Natural killer cell treated with Interleukin-12 subunit alpha and Interleukin-12 subunit beta and Interleukin-15 and Interleukin-18, amount 100 ng/mL, for 72 hours (primary cell): ENCODE measurements around the gene MAGI1. TPM values are rescaled to one million over a fixed set of nuclear protein-coding genes. Genes with fewer than 3 reads are reported as not detected.

Experiments
- ATAC-seq, 2 donors: fragments of 150-1000 bp; cut with Tn5 transposase in 1 of 2; sonication (Bioruptor Pico), chemical (Tn5 transposase) in 1 of 2; 2 replicates each; pipeline ENCODE4 v1.10.0; 2021
- DNase-seq: peaks from one replicate; pipeline ENCODE4 v3.0.0; 2022; ENCODE audit warnings: low spot score
- H3K27ac Mint-ChIP-seq, 2 donors: 1 replicate in 1 of 2; 2 replicates in 1 of 2; pipeline ENCODE4 v1.8.0; 2022; ENCODE audit warnings: mixed read lengths in 2 of 2, mild to moderate bottlenecking in 1 of 2, moderate library complexity in 1 of 2
- H3K27me3 Mint-ChIP-seq, 2 donors: 1 replicate in 1 of 2; 2 replicates in 1 of 2; pipeline ENCODE4 v1.8.0; 2022; ENCODE audit warnings: mixed read lengths in 2 of 2
- H3K36me3 Mint-ChIP-seq: one replicate; pipeline ENCODE4 v1.8.0; 2022; ENCODE audit warnings: mixed read lengths
- H3K4me1 Mint-ChIP-seq, 2 donors: 1 replicate in 1 of 2; 2 replicates in 1 of 2; pipeline ENCODE4 v1.8.0; 2022; ENCODE audit warnings: low read depth in 2 of 2, mixed read lengths in 2 of 2, mild to moderate bottlenecking in 1 of 2
- H3K4me3 Mint-ChIP-seq: one replicate; pipeline ENCODE4 v1.8.0; 2022; ENCODE audit warnings: mixed read lengths
- H3K9me3 Mint-ChIP-seq: 2 replicates; pipeline ENCODE4 v1.8.0; 2022; ENCODE audit warnings: mixed read lengths
- total RNA-seq, 2 donors: library from RNA; stranded (reverse); gene quantifications; one replicate each; pipeline ENCODE4 v1.2.3, GENCODE V29; 2022

The MAGI1 gene
- total RNA-seq, 2 donors from 2014 or later, result not detected

DNA sequence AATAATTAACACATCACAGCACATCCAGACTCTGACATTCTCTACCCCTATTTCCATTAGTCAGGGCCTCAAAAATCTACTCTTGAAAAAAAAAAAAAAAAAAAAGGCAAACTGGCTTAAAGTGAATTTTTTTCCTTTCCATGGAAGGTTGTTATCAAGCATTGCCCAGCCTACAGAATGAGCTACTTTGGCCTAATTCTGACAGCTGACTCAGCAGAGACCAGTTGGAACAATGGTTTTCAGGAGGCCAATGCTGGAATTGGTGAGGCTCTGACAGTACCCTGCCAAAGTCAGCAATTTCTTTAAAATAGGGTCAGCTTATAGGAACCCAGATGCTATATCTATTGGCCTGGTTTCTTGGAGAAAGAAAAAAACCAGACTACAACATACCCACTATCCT, 454.7 kb downstream of the MAGI1 start:
- Mint-ChIP-seq H3K4me1 (no peaks in the 10 kb centered on the region), H3K4me3 (no peak overlapping the region), H3K27ac (no peak overlapping the region), H3K9me3 (peaks cover 3% of the 10 kb centered on the region), H3K27me3 (no peaks in the 10 kb centered on the region), H3K36me3 (no peaks in the 10 kb centered on the region)
- DNase-seq (no peak), ATAC-seq (no peak)

DNA sequence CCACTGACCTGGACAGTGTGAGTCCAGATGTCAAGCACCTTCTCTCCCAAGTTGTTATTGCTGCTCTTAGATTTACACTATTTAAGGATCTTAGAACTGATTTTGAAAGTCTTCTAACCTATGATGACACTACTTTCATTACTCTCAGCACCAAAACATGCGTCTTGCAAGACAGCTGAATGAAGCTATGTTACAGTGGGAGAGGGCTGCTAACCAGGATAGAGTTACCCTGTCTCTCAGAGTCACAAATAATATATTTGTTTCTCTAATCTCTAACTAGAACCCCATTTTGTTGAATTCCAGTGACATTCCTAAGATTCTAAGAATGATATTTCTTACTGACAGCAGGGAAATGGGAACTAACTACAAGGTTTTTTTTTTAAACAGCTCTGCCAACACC, 455.5 kb downstream of the MAGI1 start:
- ATAC-seq (no peak), DNase-seq (no peak)
- Mint-ChIP-seq H3K4me3 (no peak overlapping the region), H3K4me1 (no peaks in the 10 kb centered on the region), H3K36me3 (no peaks in the 10 kb centered on the region), H3K27ac (no peak overlapping the region), H3K9me3 (peaks cover 5% of the 10 kb centered on the region), H3K27me3 (no peaks in the 10 kb centered on the region)

- Mint-ChIP-seq H3K4me3 (no peak overlapping the region), H3K36me3 (no peaks in the 10 kb centered on the region)
- ATAC-seq, result no peak
Measured at GRCh38 chr3:65582012-65582717, 456.6 kb downstream of the MAGI1 start.

DNA sequence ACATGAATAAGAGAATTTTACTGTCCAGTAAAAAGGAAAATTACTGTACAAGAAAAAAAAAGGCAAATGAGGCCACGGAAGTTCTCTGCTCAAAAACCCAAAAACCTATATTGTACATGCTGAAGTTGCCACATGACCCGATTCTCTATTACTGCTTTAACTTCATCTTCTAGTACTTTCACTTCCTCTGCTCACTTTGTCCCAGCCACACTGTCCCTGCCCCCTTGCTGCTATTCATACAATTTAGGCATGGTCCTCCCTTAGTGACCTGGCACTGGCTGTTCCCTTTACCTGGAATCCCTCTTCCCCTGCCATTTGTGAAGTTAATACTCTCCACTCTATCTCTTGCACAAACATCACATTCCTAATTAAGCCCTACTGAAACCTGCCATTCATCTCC, 457.4 kb downstream of the MAGI1 start:
- H3K36me3 Mint-ChIP-seq, result no peaks in the 10 kb centered on the region
- H3K9me3 Mint-ChIP-seq, result peaks cover 7% of the 10 kb centered on the region
- H3K4me3 Mint-ChIP-seq, result no peak overlapping the region
- no peaks in the 10 kb centered on the region for H3K4me1 Mint-ChIP-seq
- no peaks in the 10 kb centered on the region for H3K27me3 Mint-ChIP-seq
- ATAC-seq, result no peak
- H3K27ac Mint-ChIP-seq, result no peak overlapping the region
- no peak for DNase-seq

More at GRCh38 chr3:65582012-65582717, 456.6 kb downstream of the MAGI1 start:
- no peak overlapping the region for H3K27ac Mint-ChIP-seq
- H3K27me3 Mint-ChIP-seq, result no peaks in the 10 kb centered on the region
- no peak for DNase-seq
- peaks cover 5% of the 10 kb centered on the region for H3K9me3 Mint-ChIP-seq
- H3K4me1 Mint-ChIP-seq, result no peaks in the 10 kb centered on the region

DNA sequence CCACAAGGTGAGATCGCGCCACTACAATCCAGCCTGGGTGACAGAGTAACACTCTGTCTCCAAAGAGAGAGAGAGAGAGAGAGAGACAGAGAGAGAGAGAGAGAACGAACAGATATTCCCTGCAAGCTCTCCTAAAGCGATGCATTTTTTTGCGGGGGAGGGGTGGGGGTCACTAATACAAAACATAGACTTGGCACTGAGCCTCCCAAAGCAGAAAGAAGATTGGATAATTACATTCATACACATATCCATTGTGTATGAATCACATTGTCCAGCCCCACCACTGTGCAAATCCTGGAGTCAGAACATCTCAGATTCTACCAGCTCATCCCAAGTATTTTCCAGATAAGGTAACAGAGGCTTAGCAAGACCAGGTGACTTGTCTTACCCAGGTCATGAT, 459.9 kb downstream of the MAGI1 start:
- no peak for ATAC-seq
- DNase-seq, result no peak
- no peak overlapping the region for H3K27ac Mint-ChIP-seq
- H3K27me3 Mint-ChIP-seq, result no peaks in the 10 kb centered on the region
- H3K36me3 Mint-ChIP-seq, result no peaks in the 10 kb centered on the region
- no peak overlapping the region for H3K4me3 Mint-ChIP-seq
- peaks cover 10% of the 10 kb centered on the region for H3K9me3 Mint-ChIP-seq
- H3K4me1 Mint-ChIP-seq, result no peaks in the 10 kb centered on the region

DNA sequence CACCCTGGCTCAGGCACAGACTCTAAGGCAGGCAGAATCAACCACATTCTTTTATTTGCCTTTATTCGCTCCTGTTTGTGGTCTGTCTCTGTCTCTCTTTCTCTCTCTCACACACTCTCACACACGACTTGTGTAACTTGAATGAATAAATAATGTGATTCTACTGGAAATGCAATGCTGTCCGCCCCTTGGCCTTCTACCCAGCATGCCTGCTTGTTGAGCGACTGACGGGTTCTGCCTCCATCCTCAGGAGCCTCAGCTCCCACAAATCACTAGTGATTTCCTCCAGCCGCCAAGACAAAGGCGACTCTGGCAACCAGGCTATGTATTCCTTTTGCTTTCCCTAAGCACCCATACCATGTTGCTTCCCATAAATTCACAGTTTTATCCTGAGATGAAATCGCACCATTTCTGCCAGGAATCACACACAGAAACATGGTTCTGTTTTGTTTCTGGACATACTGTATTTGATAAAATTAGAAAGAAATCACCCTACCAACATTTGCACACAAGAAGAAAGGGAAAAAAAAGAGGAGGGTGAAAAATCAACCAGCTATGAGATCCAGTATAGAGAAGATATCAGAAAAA, 460.8 kb downstream of the MAGI1 start:
- Mint-ChIP-seq H3K36me3 (no peaks in the 10 kb centered on the region), H3K4me3 (no peak overlapping the region), H3K4me1 (no peaks in the 10 kb centered on the region), H3K27me3 (no peaks in the 10 kb centered on the region), H3K27ac (no peak overlapping the region), H3K9me3 (peaks cover 10% of the 10 kb centered on the region)
- ATAC-seq, result no peak
- DNase-seq, result no peak

DNA sequence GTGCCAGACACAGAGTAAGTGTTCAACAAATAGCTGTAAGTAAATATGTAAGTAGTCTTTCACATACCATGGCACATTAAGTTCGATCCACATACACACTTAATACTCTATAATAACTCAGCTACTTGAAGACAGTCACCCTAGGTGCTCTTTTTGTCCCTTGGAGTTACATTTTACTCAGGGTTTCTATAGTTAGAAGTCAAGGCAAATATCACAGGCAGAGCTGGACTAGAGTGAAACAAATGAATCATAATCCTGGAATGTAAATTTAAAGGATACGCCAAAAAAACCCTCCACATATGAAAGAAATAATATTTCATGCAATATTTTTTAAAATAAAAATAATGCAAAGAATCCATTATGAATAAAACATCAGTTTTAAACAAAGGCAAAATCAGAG, 461.8 kb downstream of the MAGI1 start:
- no peak for ATAC-seq
- peaks cover 10% of the 10 kb centered on the region for H3K9me3 Mint-ChIP-seq
- no peak for DNase-seq
- no peaks in the 10 kb centered on the region for H3K4me1 Mint-ChIP-seq
- no peak overlapping the region for H3K4me3 Mint-ChIP-seq
- H3K27ac Mint-ChIP-seq, result no peak overlapping the region
- H3K36me3 Mint-ChIP-seq, result no peaks in the 10 kb centered on the region
- no peaks in the 10 kb centered on the region for H3K27me3 Mint-ChIP-seq

GRCh38 chr3:65576228-65576627, 462.5 kb downstream of the MAGI1 start:
- DNase-seq, result no peak
- no peaks in the 10 kb centered on the region for H3K27me3 Mint-ChIP-seq
- no peak for ATAC-seq
- no peaks in the 10 kb centered on the region for H3K4me1 Mint-ChIP-seq
- H3K27ac Mint-ChIP-seq, result no peak overlapping the region
- H3K4me3 Mint-ChIP-seq, result no peak overlapping the region
- peaks cover 10% of the 10 kb centered on the region for H3K9me3 Mint-ChIP-seq
- no peaks in the 10 kb centered on the region for H3K36me3 Mint-ChIP-seq

DNA sequence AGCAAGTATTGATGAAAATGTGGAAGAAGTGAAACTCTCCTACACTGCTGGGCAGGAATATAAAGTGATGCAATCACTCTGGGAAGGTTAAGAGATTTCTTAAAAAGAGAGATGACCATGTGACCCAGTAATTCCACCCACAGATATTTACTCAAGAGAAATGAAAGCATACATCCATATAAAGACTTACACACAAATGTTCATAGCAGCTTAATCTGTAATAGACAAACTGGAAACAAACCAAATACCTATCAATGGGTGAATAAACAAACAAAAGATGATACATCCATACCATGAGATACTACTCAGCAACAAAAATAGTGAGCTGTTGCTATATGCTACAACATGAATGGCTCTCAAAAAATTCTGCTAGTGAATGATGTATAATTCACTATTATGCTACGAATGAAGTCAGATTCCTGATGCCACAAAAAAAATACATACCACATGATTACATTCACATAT, 463.3 kb downstream of the MAGI1 start:
- no peaks in the 10 kb centered on the region for H3K36me3 Mint-ChIP-seq
- no peaks in the 10 kb centered on the region for H3K27me3 Mint-ChIP-seq
- H3K9me3 Mint-ChIP-seq, result peaks cover 8% of the 10 kb centered on the region
- no peak for ATAC-seq
- H3K4me1 Mint-ChIP-seq, result no peaks in the 10 kb centered on the region
- H3K4me3 Mint-ChIP-seq, result no peak overlapping the region
- no peak for DNase-seq
- no peak overlapping the region for H3K27ac Mint-ChIP-seq

- no peak overlapping the region for H3K27ac Mint-ChIP-seq
- H3K9me3 Mint-ChIP-seq, result peaks cover 6% of the 10 kb centered on the region
- no peaks in the 10 kb centered on the region for H3K4me1 Mint-ChIP-seq
- no peaks in the 10 kb centered on the region for H3K36me3 Mint-ChIP-seq
- ATAC-seq (no peak), DNase-seq (no peak)
- no peaks in the 10 kb centered on the region for H3K27me3 Mint-ChIP-seq
- no peak overlapping the region for H3K4me3 Mint-ChIP-seq
Measured at GRCh38 chr3:65573548-65574116, 465.1 kb downstream of the MAGI1 start.

- Mint-ChIP-seq H3K9me3 (peaks cover 5% of the 10 kb centered on the region), H3K36me3 (no peaks in the 10 kb centered on the region), H3K4me1 (no peaks in the 10 kb centered on the region), H3K27me3 (no peaks in the 10 kb centered on the region), H3K27ac (no peak overlapping the region), H3K4me3 (no peak overlapping the region)
- ATAC-seq, result no peak
- no peak for DNase-seq
Measured at GRCh38 chr3:65572175-65572777, 466.4 kb downstream of the MAGI1 start.

DNA sequence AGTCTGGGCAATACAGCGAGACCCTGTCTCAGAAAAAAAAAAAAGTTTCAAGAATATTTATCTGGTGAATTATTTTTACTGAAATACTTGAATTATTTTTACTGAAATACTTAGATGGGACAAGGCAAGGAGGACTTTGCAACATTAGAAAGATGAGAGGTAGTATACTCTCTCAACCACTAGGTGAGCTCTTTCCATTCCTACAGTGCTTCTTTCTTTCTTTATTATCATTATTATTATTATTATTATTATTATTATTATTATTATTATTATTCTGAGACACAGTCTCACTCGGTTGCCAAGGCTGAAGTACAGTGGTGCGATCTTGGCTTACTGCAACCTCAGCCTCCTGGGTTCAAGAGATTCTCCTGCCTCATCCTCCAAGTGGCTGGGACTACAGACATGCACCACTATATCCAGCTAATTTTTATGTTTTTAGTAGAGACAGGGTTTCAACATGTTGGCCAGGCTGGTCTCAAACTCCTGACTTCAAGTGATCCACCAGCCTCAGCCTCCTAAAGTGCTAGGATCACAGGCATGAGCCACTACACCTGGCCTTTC, 468.8 kb downstream of the MAGI1 start:
- H3K27me3 Mint-ChIP-seq, result no peaks in the 10 kb centered on the region
- H3K4me3 Mint-ChIP-seq, result no peak overlapping the region
- H3K9me3 Mint-ChIP-seq, result no peaks in the 10 kb centered on the region
- no peaks in the 10 kb centered on the region for H3K36me3 Mint-ChIP-seq
- DNase-seq, result no peak
- no peak overlapping the region for H3K27ac Mint-ChIP-seq
- no peaks in the 10 kb centered on the region for H3K4me1 Mint-ChIP-seq
- no peak for ATAC-seq

- H3K27ac Mint-ChIP-seq, result no peak overlapping the region
- ATAC-seq (no peak), DNase-seq (no peak)
- no peaks in the 10 kb centered on the region for H3K4me1 Mint-ChIP-seq
- H3K36me3 Mint-ChIP-seq, result no peaks in the 10 kb centered on the region
- H3K9me3 Mint-ChIP-seq, result no peaks in the 10 kb centered on the region
- H3K4me3 Mint-ChIP-seq, result no peak overlapping the region
- H3K27me3 Mint-ChIP-seq, result no peaks in the 10 kb centered on the region
Measured at GRCh38 chr3:65569129-65569528, 469.6 kb downstream of the MAGI1 start.

DNA sequence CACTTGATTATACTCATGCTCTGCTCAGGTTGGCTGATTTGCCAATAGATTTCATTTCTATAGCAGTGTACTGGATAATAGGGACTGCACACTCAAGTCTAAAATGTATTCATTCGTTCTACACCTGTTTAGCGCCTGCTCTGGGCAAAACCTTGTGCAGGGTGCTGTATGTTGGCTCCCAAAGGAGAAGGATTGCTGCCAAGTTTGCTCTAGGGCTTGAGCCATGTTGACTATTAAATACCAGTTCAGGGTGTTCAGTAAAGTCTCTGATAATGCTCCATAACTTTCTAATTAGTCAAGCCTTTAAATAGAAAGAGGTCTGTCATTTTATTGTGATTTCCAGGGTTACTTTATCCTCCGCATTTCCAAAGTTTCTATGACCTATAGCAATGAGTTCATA, 470.2 kb downstream of the MAGI1 start:
- DNase-seq (no peak), ATAC-seq (no peak)
- H3K27ac Mint-ChIP-seq, result no peak overlapping the region
- H3K4me1 Mint-ChIP-seq, result no peaks in the 10 kb centered on the region
- no peak overlapping the region for H3K4me3 Mint-ChIP-seq
- H3K9me3 Mint-ChIP-seq, result no peaks in the 10 kb centered on the region
- H3K36me3 Mint-ChIP-seq, result no peaks in the 10 kb centered on the region
- no peaks in the 10 kb centered on the region for H3K27me3 Mint-ChIP-seq
